HG03135 (cell line): Measurements from ENCODE around the gene HOMER3.
"Not testable (repeated sequence)": the region's sequence is repeated elsewhere in the genome, so short reads cannot be mapped to it uniquely, and the experiment has no call there.

ENCODE experiments used
- ATAC-seq: cut with Tn5 transposase; IDR thresholded peaks from one replicate; pipeline ENCODE4 v1.9.1; 2021; ENCODE audit warnings: mild to moderate bottlenecking, moderate library complexity; ENCODE audit not compliant: unreplicated experiment

HOMER3 gene

DNA sequence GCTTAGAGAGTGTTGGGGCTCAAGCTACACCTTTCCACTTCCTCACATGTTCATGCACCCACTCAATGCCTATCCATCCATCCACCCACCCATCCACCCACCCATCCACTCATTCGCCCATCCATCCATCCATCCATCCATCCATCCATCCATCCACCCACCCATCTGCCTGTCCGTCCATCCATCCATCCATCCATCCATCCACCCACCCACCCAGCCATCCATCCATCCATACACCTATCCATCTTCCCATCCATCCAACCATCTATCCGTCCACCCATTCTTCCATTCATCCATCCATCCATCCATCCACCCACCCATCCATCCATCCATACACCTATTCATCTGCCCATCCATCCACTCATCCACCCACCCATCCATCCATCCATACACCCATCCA, 13.1 kb upstream of the HOMER3 start:
- no peak for ATAC-seq

GRCh38 chr19:18952364-18953003, 11.5 kb upstream of the HOMER3 start:
- ATAC-seq, result not testable (repeated sequence)

DNA sequence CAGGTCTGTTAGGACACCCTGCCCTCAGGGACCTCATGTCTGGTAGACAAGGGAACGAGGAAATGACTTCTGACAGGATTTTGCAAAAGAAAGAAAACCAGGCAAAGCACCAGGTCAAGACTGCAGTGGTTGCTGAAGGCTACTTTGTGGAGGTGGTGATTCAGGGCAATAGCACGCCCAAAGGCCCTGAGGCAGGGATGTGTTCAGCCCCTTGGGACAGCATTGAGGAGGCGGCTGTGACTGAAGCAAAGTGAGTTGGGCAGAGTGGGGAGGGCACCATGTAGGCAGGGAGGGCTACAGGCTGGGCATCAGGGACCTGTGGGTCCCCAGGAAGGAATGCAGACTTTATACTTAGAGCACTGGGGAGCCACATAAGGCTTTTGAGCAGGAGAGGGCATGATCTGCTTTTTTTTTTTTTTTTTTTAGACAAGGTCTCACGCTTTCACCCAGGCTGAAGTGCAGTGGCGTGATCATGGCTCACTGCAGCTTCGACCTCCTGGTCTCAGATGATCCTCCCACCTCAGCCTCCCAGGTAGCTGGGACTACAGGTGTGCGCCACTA, 10.8 kb upstream of the HOMER3 start:
- ATAC-seq, result no peak

GRCh38 chr19:18949858-18950257, 8.8 kb upstream of the HOMER3 start:
- ATAC-seq, result no peak

DNA sequence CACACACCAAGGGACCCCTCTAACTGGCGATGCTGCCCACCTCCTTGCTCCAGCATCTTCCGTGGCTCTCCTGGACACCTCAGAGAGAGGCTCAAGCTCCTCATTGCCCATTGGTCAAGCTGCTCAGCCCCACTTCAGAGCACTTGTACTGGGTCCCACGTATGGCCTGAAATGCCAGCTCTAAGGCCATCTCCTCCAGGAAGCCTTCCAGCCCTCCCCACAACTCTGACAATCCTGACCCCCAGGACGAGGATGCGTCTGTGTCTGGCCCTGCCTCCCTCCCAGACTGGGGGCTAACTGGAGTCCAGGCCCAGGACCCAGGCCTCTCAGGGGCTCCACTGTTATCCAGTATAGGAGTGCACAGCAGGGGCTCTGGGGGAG, 7.9 kb upstream of the HOMER3 start:
- no peak for ATAC-seq

GRCh38 chr19:18948075-18948975, 7.3 kb upstream of the HOMER3 start:
- no peak for ATAC-seq

- no peak for ATAC-seq
These were observed 5.9 kb upstream of the HOMER3 start for GRCh38 chr19:18946918-18947317.

GRCh38 chr19:18946335-18946734, 5.3 kb upstream of the HOMER3 start:
- no peak for ATAC-seq

DNA sequence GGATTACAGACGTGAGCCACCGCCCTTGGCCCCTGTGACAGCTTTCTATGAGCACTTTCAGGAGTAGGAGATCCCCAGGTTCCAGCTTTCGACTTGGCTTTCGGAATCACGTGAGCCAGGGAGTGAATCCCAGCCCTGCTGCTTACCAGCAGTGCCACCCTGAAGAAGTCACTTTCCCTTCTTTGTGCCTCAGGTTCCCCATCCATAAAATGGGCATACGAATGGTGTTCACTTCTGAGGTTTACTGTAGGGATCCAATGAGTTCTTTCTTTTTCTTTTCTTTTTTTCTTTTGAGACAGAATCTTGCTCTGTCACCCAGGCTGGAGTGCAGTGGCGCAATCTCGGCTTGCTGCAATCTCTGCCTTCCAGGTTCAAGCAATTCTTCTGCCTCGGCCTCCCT, 4.3 kb upstream of the HOMER3 start:
- ATAC-seq, result no peak

GRCh38 chr19:18943465-18943864, 2.4 kb upstream of the HOMER3 start:
- ATAC-seq, result no peak

GRCh38 chr19:18942692-18943091, 1.7 kb upstream of the HOMER3 start:
- ATAC-seq, result no peak

GRCh38 chr19:18941628-18942354, 774 bp upstream of the HOMER3 start:
- ATAC-seq, result no peak

GRCh38 chr19:18939922-18940768, 872 bp downstream of the HOMER3 start:
- no peak for ATAC-seq

DNA sequence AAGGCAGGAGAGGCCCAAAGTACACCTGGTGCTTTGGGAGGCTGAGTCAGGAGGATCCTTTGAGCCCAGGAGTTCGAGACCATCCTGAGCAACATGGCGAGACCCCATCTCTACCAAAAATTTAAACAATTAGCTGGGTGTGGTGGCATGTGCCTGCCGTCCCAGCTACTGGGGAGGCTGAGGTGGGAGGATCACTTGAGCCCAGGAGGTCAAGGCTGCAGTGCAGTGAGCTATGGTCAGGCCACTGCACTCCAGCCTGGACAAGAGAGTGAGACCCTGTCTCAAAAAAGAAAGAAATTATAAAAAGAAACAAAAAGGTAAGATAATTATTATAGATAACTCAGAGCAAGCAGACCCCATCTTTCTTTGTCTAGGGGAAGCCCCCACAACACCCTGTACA, 1.9 kb downstream of the HOMER3 start:
- ATAC-seq, result no peak

GRCh38 chr19:18933297-18933696, 7.7 kb downstream of the HOMER3 start:
- ATAC-seq, result no peak

DNA sequence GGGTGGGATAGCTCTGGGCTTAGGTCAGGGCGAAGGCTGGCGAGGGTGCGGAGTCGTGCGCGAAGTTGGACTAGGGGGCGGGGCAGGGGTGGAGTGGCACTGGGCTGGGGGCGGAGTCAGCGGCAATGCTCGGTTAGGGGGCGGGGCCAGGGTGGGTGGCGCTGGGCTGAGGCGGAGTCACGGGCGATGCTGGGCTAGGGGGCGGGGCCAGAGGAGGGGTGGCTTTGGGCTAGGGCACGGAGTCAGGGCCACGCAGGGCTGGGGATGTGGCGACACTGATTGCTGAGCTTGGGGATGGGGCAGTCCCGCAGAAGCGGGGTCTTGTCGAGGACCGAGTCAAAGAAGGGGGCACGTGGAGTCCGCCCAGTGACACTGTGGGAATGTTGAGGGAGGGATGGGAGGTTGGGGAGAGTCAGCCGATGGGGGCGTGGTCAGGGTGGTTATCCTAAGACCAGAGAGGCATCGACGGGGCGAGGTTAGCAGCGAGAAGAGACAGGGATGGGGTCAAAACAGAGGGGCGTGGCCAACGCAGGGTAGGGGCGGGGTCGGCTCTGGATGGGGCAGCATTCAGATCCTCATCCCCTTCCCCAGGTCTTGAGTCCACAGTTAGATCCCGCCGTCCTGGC, 8.7 kb downstream of the HOMER3 start:
- ATAC-seq, result no peak

- ATAC-seq, result no peak
These were observed 9.5 kb downstream of the HOMER3 start for GRCh38 chr19:18931316-18932162.

DNA sequence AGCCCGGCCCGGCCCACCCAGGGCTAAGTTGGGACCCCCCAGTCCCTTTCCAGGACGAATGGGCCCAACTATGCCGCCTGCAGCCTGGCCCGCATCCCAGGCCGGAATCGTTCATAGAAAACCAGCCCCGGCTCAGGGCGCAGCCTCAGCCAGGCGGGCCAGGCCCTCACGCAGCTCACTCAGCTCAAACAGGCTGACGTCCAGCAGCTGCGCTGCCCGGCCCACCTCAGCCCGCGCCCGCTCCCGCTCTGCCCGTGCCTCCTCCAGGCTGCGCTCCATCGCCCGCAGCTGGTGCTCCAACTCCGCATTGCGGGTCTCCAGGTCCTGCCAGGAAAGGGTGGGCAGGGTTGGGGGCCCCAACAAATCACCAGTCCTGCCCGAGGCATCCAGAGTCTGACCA, 11.7 kb downstream of the HOMER3 start:
- no peak for ATAC-seq
